GM18517 (cell line): ENCODE results near the gene TIMM23B.
"Not testable (repeated sequence)": the region's sequence is repeated elsewhere in the genome, so short reads cannot be mapped to it uniquely, and the experiment has no call there.

ENCODE experiments used
- ATAC-seq: cut with Tn5 transposase; IDR thresholded peaks from one replicate; pipeline ENCODE4 v1.9.1; 2021; ENCODE audit warnings: mild to moderate bottlenecking, moderate library complexity; ENCODE audit not compliant: unreplicated experiment

TIMM23B gene, protein sequence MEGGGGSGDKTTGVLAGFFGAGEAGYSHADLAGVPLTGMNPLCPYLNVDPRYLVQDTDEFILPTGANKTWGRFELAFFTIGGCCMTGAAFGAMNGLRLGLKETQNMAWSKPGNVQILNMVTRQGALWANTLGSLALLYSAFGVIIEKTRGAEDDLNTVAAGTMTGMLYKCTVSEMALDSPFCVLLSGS

DNA sequence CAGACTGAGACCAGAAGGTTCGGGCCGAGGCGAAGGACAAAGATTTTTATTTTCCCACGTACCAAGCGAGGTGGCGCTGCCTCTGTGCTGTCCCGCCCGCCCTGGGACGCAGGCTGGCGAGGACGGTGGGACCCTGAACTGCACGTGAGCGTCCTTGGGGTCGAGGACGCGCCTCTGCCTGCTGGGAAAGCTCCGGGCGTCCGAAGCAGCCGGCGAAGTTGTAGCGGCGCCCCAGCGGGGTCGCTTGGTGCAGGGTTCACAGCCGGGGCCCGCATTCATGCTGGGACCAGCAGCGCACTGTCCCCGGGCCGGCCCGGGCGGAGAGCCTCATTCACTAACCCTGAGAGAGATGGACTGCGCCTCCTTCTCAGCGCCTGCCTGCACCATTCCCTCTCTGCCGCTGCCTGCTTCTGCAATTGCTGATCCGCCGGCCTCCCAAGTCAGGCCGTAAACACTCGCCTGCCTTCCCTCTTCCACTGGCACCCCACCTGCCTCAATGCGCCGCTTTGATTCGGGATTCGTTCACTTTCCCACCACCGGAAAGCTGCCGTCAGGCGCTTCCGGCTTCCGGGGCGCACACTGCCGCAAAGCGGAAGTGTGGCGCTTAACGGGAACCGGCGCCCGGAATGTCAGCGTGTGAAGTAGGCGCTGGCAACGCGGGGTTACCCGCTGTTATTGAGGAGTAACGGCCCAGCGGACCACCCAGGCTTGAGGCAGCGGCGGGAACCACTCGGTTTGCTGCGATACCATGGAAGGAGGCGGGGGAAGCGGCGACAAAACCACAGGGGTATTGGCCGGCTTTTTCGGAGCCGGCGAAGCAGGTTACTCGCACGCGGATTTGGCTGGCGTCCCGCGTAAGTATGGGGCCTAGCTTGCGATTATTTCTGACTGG, at the start of gene TIMM23B, which contains the start of gene PARG:
Gene TIMM23B (plus strand): TSS at position 607 of the 892 bp plus-strand sequence. CDS start 142 bp downstream, at position 749.
Gene PARG (minus strand): TSS at position 581 of the 892 bp plus-strand sequence. CDS start 302 bp downstream, at position 279.
- peak; percentile 57 for ATAC-seq

DNA sequence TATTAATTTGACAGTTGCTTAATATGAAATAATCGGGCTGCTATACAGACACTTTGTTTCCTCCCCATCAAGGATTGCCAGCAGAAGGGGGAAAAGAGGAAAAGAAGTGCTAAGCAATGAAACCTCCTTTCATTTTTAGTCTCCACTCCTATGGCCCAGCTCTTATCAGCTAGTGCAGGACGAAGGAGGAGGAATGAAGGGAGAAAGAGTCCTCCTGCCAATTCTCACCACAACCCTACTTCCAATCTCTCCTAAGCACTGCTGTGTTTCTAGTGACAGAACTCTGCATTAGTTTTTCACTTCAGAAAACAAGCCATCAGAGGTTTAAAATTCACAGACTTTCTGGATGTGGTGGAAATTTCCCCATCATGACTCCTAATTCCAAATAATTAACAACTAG, 41.9 kb upstream of the TIMM23B start:
- ATAC-seq: not testable (repeated sequence)

DNA sequence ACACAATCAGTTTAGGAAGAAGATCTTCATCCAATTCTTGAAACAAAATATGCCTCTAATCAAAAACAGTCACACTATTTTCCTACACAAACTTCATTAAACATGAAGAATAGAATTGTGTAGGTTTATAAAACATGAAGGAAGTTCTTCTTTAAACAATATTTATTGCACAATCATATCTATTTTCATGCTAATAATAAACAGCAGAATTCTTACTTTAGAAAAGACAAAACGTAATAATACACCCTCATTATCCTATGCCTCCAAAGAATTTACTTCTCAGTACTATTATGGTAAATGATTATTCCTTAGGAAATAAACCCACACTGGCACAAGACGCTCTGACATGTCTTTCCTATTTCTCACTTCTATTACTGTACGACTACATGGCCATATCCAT, 41.4 kb upstream of the TIMM23B start:
- ATAC-seq: not testable (repeated sequence)

DNA sequence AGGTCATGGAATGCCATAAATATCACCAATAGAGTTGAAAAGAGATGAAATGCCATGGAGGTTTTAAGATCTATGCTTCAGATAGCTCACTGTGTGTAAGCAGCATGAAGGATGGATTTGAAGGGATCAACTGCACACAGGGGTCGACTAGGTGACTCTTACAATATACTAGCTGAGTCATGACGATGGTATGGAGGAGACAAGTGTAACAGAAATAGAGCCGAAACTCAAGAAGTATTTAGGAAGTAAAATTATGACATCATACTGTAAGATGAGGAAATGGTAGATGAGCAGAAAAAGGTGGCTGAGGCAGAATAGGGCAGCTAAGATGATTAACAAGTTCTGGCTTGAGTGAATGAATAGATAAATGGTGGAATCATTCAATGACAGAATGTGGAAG, 38.0 kb upstream of the TIMM23B start:
- not testable (repeated sequence) for ATAC-seq

DNA sequence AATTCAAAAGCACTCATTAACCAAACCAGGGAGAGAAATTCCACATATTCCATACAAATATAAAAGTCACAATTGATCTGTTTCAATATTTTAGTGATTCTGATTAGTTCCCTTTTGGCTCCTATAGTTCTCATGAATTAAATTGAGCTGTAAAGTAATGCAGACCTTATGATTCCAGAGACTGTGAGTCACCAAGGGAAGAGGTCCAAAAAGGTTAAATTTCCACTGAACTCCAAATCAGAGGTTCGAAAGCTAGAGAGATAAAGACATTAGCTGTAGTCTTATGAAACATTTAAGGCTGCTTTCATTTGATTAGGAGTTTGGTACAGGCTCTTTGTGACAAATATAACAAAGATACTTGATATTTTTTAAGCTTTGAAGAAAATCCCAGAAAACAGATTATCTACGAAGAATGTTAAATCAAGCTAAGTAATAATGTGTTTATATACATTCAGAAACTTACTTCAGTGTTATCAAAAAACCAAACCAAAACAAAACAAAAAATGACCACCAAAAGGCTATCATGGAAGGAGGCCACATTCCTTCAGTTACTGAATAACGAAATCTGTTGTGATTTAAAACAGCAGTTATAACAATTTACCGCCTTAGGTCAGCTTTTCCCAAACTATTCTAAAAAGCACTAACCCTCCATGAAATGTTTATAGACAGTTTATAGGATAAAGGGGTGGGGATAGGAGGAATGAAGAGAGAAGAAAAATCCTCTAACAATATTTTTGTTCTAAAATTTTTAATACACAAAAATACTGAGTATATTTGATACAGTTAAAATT, 33.4 kb upstream of the TIMM23B start:
- not testable (repeated sequence) for ATAC-seq

DNA sequence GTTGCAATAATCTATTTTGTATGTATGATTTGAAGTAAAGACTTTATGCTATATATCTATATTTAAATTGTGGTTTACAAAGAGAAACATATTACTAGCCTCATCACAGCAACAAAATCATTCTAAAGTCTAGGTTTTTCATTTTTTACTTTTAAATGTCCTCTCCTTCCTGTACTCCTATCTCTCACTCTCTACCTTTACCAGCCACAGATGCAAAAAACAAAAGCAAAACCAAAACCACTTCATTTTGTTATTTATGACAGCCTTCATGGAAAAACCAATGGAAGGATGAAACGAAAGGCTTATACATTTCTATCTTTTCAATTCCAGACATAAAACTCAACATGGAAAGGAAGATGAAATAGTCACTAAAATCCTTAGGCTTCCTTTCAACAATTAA, 31.6 kb upstream of the TIMM23B start:
- ATAC-seq: not testable (repeated sequence)

DNA sequence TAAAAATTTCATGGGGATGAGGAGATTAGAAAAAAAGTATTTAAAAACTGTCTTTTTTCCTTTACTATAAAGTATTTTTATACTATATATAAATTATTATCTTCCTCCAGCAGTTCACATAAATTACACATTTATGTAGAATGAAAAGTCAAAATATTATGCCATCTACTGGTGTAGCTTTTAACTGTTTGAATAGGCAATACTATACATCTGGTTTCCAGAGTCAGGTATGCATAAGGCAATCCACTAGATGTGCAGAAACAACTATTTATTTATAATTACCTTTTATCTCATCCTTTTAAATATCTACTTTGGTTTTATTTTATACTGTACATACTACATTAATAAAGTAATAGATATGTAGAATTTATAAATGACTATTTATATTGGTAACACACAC, 25.4 kb upstream of the TIMM23B start:
- ATAC-seq: not testable (repeated sequence)

DNA sequence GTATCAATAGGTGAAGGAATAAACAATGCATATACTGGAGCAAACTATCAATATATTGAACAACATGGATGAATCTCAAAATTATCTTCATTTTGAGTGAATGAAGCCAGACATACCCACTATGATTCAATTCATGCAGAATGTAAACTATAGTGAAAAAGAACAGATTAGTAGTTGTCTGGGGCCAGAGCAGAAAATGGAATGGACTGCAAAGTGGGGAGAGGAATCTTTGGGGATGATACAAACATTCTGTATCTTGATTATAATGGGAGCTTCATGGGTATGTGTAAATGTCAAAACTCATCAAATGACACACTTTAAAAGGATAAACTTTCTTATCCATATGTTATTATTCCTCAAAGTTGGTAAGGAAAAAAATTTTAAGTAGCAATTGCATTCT, 23.9 kb upstream of the TIMM23B start:
- not testable (repeated sequence) for ATAC-seq

DNA sequence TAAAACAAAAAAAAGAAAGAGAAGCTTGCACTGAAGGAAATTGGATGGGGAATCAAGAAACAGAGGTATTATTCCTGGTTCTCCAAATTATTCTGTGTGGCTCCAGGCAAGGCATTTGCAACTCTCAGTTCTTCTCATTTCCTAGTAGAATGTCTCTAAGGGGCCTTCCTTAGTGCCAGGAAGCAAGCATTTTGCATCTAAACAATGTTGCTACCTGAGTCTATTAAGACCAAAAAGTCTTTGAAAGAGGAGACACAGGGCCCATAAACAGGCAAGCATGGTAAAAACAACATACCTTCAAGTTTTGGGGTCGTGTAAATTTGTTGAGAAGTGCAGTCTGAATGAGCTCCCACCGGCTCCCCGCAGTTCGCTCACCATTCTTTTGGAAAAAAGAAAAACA, 19.8 kb upstream of the TIMM23B start:
- not testable (repeated sequence) for ATAC-seq

DNA sequence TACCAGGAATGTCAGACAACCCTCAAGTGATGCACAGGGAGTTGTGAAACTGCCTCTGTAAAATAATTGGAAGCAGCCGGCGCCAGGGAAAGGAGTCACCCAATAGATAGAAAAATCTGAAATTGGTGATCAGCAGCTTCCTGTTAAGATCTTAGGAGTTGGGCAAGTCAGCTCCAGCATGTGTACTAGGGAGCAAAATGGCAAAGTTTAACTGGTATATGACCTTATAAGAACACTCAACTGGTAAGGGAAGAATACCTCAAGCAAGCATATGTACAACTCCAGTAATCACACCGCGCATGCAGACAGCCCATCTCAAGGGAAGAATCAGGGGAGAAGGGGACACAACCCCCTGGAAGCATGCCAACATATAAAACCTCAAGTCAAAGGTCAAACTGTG, 18.3 kb upstream of the TIMM23B start:
- not testable (repeated sequence) for ATAC-seq

DNA sequence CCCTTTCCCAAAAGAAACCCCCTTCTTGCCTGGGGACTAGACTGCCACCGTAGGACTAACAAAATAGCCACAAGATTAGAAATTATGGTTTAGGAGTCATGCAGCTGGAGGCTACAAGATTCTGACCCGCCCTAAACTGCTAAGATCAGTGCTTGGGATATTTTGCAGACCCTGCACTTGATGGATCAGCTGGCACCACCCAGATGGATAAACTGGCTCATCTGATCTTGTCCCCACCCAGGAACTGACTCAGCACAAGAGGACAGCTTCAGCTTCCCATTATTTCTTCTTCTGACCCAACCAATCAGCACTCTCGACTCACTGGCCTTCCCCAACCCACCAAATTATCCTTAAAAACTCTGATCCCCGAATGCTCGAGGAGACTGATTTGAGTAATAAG, 10.6 kb upstream of the TIMM23B start:
- ATAC-seq: not testable (repeated sequence)

DNA sequence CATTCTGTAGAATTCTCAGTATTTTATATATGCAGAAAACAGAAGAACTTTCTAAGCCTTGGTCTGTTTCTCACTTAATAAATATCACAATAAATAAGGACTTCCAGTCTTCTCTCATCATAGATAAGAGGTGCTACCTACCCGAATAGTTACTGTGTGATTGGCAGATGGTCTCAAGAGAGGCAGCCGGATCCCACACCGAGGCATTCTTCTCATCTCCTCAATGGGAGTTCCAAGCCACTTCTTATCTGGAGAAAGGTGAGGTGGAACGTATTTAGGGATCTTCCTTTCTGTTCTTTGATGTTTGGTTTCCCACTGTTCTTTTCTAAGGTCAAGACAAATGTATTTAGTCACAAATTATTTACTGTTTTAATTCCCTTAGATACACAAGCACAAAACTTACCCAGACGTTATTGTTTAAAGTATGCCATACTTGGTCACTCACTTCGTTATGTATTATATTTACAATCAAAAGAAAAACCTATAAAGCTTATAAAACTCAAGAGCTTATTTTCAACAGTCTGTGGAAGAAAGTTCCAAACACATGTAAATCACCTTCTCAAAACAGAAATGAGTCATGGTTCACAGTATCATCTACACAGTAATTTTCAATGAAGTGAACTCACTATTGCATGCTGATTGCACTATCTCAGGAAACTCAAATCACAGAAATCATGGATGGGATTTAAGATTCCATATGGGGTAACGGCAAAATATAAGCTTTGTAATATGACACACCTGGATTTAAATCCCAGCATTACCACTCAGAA, 9.7 kb upstream of the TIMM23B start:
- ATAC-seq: not testable (repeated sequence)

DNA sequence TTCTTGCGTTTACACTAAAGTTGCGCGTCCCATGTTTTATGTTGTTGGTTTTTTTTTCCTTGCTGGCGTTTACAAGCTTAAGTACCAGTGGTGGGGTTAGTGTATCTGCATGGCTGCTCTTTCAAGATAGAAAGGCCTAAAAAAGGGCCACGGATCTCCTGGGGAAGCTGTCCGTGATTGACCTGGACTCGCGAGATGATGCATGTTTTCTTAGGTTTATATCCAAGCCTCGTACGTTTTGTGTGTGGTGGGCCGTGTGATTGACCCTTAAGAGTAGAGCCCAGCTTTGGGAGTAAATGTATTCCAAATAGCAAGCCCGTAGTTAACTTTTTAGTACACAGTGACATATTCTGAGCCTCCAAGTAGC, 469 bp downstream of the TIMM23B start:
- ATAC-seq: peak; percentile 4

DNA sequence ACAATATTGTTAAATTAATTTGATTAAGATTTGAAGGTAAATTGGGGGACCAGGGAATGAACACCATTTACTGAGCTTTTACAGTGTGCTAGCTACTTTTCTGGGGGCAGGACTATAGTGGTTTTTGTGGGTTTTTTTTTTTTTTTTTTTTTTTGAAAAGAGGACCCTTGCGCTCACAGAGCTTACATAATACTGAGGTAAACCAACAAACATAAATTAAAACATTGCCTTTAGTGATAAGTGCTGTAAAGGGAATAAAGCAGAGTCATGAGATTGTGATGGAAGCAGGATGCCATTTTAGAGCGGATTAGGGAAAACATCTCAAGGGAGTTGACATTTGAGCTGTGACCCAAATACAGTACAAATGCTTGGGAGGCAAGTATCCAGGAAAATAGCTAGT, 1.8 kb downstream of the TIMM23B start:
- not testable (repeated sequence) for ATAC-seq

DNA sequence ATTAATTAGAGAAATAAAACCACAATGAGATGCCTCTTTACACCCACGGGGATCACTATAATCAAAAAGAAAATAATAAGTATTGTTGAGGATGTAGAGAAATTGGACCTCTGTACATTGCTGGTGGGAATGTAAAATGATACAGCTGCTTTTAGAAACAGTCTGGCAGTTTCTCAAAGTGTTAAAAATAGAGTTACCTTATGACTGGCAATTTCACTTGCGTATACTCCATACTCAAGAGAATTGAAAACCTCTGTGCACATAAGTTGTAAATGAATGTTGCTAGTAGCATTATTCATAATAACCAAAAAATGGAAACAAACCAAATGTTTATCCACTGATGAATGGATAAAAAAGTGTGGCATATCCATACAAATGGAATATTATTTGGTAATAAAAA, 6.3 kb downstream of the TIMM23B start:
- ATAC-seq: peak; percentile 63

DNA sequence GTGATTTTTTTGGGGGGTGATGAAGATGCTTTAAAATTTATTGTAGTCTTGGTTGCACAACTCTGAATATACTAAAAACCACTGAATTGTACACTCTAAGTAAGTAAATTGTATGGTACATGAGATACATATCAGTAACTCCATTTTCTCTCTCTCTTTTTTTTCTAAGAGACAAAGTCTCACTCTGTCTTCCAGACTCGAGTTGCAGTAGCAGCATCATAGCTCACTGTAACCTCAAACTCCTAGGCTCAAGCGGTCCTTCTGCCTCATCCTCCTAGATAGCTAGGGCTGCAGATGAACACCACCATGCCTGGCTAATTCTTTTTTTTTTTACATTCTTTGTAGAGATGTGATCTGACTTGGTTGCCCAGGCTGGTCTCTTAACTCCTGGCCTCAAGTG, 6.9 kb downstream of the TIMM23B start:
- ATAC-seq: not testable (repeated sequence)

DNA sequence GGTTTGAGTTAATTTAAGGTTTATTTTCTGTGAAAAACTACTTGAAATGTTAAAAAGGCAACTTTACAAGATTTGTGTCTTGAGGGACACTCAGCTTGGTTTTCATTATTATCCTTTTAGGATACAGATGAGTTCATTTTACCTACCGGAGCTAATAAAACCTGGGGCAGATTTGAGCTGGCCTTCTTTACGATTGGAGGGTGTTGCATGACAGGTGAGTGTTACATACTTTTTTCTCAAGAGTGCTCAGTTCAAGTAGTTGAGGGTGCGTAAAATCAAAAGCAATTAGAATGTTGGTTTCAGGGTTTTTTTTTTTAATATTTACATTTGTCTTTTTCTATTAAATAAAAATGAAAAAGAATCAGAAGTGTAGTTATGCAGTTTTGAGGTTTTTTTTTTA, 10.2 kb downstream of the TIMM23B start:
- ATAC-seq: not testable (repeated sequence)

DNA sequence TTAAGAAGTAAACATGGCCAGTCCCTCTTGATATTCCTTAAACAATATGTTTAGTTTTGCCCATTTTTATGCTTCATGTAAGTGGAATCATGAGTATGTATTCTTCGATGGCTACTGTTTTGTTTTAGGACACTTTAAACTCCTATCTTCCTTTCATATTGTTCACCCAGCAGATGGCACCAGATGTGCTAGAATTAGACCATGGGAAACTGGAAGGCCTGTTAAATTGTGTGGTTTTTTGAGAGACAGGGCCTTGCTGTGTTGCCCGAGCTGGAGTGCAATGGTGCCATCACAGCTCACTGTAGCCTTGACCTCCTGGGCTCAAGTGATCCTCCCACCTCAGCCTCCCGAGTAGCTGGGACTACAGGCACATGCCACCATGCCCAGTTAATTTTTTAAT, 11.3 kb downstream of the TIMM23B start:
- ATAC-seq: not testable (repeated sequence)

DNA sequence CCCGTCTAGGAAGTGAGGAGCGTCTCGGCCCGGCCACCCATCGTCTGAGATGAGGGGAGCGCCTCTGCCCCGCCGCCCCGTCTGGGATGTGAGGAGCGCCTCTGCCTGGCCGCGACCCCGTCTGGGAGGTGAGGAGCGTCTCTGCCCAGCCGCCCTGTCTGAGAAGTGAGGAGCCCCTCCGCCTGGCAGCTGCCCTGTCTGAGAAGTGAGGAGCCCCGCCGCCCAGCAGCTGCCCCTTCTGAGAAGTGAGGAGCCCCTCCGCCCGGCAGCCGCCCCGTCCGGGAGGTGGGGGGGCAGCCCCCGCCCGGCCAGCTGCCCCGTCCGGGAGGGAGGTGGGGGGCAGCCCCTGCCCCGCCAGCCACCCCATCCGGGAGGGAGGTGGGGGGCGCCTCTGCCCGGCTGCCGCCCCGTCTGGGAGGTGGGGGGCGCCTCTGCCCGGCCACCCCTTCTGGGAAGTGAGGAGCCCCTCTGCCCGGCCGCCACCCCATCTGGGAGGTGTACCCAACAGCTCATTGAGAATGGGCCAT, 28.5 kb downstream of the TIMM23B start:
- ATAC-seq: not testable (repeated sequence)

DNA sequence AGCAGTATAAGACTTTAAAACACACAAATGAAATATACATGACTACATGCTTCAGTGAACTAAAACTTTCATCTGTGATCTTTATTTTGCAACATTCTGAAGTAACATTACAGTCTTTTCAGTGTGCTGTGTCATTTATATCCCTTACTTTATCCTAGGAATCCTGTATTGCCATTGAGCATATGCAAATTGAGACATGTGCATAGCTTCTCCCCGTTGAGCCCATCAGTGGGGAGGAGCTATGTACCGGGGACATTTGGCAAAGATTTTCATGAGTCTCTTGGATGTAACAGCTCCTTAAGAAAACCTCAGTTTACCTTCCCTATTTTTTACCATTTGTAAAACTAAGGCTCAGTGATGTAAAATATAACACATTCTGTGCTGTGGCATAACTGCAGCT, 29.6 kb downstream of the TIMM23B start:
- ATAC-seq: not testable (repeated sequence)
